ENCODE data around the gene ULK4.

- TF ChIP-seq CTCF (IDR thresholded peaks at IDR 0.05) (no peak), EP300 (IDR thresholded peaks at IDR 0.05; ENCODE audit: borderline replicate concordance in 1 of 2, low read depth in 1 of 2, low read length in 1 of 2) (no peak), RFX5 (IDR thresholded peaks at IDR 0.05; ENCODE audit: low read length) (no peak), NRF1 (IDR thresholded peaks at IDR 0.05; ENCODE audit: low read depth, low read length) (no peak), GABPA (IDR thresholded peaks at IDR 0.05; ENCODE audit: low read depth) (no peak), JUND (IDR thresholded peaks at IDR 0.05) (no peak), MAX (IDR thresholded peaks at IDR 0.05; ENCODE audit: low read depth) (no peak), RAD21 (IDR thresholded peaks at IDR 0.05; ENCODE audit: low read length) (no peak), ELF1 (IDR thresholded peaks at IDR 0.05) (no peak), YY1 (IDR thresholded peaks at IDR 0.05; ENCODE audit: low read depth) (no peak), RXRA (IDR thresholded peaks at IDR 0.05; ENCODE audit: borderline replicate concordance, low read depth) (no peak), EZH2phosphoT487 (IDR thresholded peaks at IDR 0.05; ENCODE audit: borderline replicate concordance, low read depth) (no peak)
Observed at GRCh38 chr3:41417574-41417973, 544.3 kb downstream of the ULK4 start.
